GM18951 (cell line): ENCODE results near the gene RMND5B.
"Not testable (repeated sequence)": the region's sequence is repeated elsewhere in the genome, so short reads cannot be mapped to it uniquely, and the experiment has no call there.

Experiments
- POLR2A ChIP-seq: IDR thresholded peaks from 4 replicates; pipeline ENCODE4 v1.6.1; 2011; ENCODE audit warnings: mild to moderate bottlenecking; ENCODE audit not compliant: insufficient read length, insufficient read depth; ENCODE audit errors: extremely low read depth
- in situ Hi-C: fragments of 300-500 bp; cut with MboI; formaldehyde crosslinking; loops from one replicate; pipeline ENCODE4 v1.12.0; 2022; ENCODE audit warnings: low sequenced_read_pairs, mixed read lengths, inconsistent platforms; ENCODE audit not compliant: unreplicated experiment

The RMND5B gene

GRCh38 chr5:178130576-178131445 lies at the start of gene RMND5B:
TSS of gene RMND5B (plus strand) at chr5:178131014. CDS start at chr5:178138120, 7,106 bp downstream.
- in situ Hi-C loops: no loop called here
- peak; percentile 90 for TF ChIP-seq POLR2A

GRCh38 chr5:178081571-178082243 lies 49.1 kb upstream of the RMND5B start:
- no peak for TF ChIP-seq POLR2A
- in situ Hi-C loops: no loop called here

- no peak for TF ChIP-seq POLR2A
- in situ Hi-C loops: no loop called here
These were observed 46.9 kb upstream of the RMND5B start for GRCh38 chr5:178083922-178084321.

- TF ChIP-seq POLR2A: no peak
- in situ Hi-C loops: no loop called here
These were observed 45.5 kb upstream of the RMND5B start for GRCh38 chr5:178085316-178085715.

GRCh38 chr5:178086266-178086665 lies 44.5 kb upstream of the RMND5B start:
- in situ Hi-C loops: no loop called here
- no peak for TF ChIP-seq POLR2A

GRCh38 chr5:178087199-178087598 lies 43.6 kb upstream of the RMND5B start:
- in situ Hi-C loops: not testable (repeated sequence)

- TF ChIP-seq POLR2A: no peak
- in situ Hi-C loops: no loop called here
These were observed 40.0 kb upstream of the RMND5B start for GRCh38 chr5:178090856-178091255.

DNA sequence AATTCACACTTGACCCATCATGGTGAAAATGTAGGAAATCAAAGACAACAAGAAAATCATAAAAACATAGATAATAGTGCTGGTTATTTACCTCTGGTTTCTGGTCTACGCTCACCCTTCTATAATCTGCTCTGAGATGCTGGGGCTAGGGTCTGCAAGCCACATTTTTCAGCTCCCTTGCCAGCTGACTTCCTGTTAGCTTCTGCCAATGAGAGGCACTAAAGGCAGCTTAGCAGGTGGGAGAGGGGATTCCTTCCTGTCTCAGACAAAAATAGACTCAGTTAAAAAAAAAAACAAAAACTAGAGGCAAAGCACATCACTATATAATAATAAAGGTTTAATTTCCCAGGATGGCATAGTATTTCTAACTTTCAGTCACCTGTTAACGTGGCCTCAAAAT lies 37.7 kb upstream of the RMND5B start:
- TF ChIP-seq POLR2A: no peak

DNA sequence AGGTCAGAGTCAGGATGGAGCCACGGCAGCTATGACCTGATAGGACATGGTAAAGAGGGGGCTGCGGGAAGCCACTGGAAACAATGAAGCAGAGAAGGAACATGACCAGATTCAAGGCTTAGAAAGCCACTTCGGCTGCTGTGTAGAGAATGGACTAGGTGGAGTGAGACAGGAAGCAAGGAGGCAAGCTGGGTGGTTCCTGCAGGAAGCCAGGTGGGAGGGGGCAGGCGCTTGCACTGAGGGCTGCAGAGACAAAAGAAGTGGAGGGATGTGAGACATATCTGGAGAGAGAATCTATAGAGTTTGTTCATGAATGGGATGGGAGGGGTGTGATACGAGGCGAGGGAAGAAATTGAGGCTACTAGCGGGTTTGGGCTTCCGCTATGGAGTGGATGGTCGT lies 36.5 kb upstream of the RMND5B start:
- in situ Hi-C loops: no loop called here
- TF ChIP-seq POLR2A: no peak

More for the DNA sequence above, 37.7 kb upstream of the RMND5B start:
- in situ Hi-C loops: no loop called here

DNA sequence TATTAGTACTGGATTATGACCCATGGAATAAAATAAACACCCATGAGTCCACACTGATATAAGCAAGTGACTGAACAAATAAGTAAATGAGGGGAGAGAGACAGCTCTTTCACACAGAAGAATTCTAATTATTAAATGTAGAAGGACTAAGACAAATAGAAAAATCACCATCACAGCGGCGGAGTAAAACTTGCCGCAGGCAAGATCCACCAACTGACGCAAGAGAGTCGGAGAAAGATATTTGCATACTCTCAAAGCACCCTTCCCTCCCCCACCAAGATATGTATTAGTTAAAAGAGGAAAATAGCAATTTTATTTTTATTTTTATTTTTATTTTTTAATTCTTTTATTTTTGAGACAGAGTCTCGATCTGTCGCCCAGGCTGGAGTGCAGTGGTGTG lies 32.1 kb upstream of the RMND5B start:
- in situ Hi-C loops: no loop called here
- no peak for TF ChIP-seq POLR2A

DNA sequence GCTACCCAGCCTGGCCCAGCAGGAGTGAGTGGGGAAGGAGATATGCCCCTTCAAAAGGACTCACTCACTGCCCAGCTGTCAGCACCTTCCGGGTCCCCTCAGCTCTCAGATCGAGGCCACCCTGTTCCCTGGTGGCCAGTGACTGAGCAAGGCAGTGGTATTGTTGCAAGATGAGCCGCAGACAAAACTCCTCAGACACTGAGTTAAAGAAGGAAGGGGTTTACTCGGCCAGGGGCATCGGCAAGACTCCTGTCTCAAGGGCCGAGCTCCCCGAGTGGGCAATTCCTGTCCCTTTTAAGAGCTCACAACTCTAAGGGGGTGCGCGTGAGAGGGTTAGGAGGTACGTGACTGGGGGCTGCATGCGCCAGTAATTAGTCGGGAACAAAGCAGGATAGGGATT lies 27.2 kb upstream of the RMND5B start:
- in situ Hi-C loops: no loop called here
- no peak for TF ChIP-seq POLR2A

GRCh38 chr5:178104492-178104891 lies 26.3 kb upstream of the RMND5B start:
- TF ChIP-seq POLR2A: no peak
- in situ Hi-C loops: no loop called here

DNA sequence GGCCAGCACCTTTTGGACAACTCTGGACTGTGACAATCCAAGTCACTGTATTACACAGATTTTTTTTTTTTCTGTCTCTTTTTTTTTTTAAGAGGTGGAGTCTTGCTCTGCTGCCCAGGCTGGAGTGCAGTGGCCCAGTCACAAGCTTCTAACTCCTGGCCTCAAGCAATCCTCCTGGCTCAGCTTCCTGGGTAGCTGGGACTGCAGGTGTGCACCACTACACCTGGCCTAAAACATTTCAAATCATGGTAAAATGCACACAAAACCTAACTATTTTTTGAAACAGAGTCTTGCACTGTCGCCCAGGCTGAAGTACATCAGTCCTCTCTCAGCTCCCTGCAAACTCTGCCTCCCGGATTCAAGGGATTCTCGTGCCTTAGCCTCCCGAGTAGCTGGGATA lies 24.7 kb upstream of the RMND5B start:
- in situ Hi-C loops: no loop called here
- TF ChIP-seq POLR2A: no peak
